HEK293 (cell line): ENCODE measurements around the gene AMACR.

Source experiments
- ZNF585B ChIP-seq: fragments of 450-650 bp; formaldehyde crosslinking; IDR thresholded peaks from 2 replicates; pipeline ENCODE4 v1.5.1; 2016; ENCODE audit warnings: missing biosample characterization, missing genetic modification characterization
- TF ChIP-seq, protein P1 (sequence below): fragments of 450-650 bp; formaldehyde crosslinking; IDR thresholded peaks from 2 replicates; pipeline ENCODE4 v1.5.1; 2016; ENCODE audit warnings: missing biosample characterization, missing genetic modification characterization

DNA sequence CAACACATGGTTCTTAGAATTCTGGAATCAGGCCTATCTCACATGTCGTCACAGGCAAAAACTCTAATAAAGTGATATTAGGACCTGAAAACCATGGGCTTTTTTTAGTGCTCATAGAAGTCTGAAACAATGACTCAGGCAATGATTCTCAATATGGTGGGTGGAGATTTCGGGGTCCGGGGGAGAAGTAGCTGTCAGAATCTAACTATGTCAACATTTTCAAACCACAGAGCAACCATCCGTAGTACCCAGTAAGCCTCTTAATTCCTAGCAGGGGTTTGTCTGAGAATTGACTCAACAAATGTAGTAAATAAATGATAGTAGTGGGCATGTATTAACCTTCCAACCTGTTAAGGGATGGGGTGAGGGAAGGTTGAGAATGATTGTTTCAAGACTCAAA, 2.6 kb downstream of the AMACR start:
- no peak for TF ChIP-seq ZNF585B (tag by site-specific recombination)
- TF ChIP-seq, protein P1, sequence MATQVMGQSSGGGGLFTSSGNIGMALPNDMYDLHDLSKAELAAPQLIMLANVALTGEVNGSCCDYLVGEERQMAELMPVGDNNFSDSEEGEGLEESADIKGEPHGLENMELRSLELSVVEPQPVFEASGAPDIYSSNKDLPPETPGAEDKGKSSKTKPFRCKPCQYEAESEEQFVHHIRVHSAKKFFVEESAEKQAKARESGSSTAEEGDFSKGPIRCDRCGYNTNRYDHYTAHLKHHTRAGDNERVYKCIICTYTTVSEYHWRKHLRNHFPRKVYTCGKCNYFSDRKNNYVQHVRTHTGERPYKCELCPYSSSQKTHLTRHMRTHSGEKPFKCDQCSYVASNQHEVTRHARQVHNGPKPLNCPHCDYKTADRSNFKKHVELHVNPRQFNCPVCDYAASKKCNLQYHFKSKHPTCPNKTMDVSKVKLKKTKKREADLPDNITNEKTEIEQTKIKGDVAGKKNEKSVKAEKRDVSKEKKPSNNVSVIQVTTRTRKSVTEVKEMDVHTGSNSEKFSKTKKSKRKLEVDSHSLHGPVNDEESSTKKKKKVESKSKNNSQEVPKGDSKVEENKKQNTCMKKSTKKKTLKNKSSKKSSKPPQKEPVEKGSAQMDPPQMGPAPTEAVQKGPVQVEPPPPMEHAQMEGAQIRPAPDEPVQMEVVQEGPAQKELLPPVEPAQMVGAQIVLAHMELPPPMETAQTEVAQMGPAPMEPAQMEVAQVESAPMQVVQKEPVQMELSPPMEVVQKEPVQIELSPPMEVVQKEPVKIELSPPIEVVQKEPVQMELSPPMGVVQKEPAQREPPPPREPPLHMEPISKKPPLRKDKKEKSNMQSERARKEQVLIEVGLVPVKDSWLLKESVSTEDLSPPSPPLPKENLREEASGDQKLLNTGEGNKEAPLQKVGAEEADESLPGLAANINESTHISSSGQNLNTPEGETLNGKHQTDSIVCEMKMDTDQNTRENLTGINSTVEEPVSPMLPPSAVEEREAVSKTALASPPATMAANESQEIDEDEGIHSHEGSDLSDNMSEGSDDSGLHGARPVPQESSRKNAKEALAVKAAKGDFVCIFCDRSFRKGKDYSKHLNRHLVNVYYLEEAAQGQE (tag by site-specific recombination): no peak
